ENCODE measurements around the gene TTC8.

GRCh38 chr14:88910386-88910785 lies 85.9 kb downstream of the TTC8 start:
- TF ChIP-seq POLR2A (IDR thresholded peaks at IDR 0.05) (no peak), CTCF (IDR thresholded peaks at IDR 0.05 in 4 of 5, conservative IDR thresholded peaks at IDR 0.05 in 1 of 5) (no peak)

Data from gastrocnemius medialis (tissue), 4 donors.